ENCODE measurements around the gene AACS. TPM values are rescaled to one million over a fixed set of nuclear protein-coding genes. Genes with fewer than 3 reads are reported as not detected.

AACS gene
- total RNA-seq, 1 experiment from 2014 or later = 46.8 TPM

DNA sequence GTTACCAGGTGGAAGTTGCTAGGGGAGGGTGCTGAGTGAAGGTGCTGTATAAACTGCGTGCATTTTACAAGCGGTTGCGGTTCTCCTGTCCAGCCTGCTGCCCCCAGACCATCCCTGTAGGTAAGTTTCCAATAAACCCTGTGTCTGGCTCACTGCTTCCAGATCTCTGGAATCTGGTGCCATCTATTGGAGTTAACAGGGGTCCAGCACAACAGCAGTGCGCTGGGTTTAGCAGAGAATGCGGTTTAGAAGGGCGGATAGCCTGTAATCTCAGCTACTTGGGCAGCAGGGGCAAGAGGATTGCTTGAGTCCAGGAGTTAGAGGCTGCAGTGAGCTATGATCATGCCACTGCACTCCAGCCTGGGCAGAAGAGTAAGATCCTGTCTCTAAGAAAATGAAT lies 4.9 kb downstream of the AACS start:
- CTCF ChIA-PET = no interaction called here
- intact Hi-C loops (cut with micrococcal nuclease; ENCODE audit: unreplicated experiment) = no loop called here
- POLR2A ChIA-PET (ENCODE audit: unreplicated experiment) = no interaction called here
- TF ChIP-seq EZH2 (IDR thresholded peaks at IDR 0.05; ENCODE audit: low read depth) (no peak), CTCF (conservative IDR thresholded peaks at IDR 0.05) (no peak)
- H3K4me3 ChIP-seq = no peak overlapping the region
- H3K4me2 ChIP-seq = no peak overlapping the region
- no peaks in the 10 kb centered on the region for H3K9me3 ChIP-seq (ENCODE audit: insufficient read depth, low read depth)
- H3F3A ChIP-seq (ENCODE audit: insufficient read depth, low read depth) = no peaks in the 10 kb centered on the region
- DNase-seq = no peak
- H3K9me2 ChIP-seq (ENCODE audit: insufficient read depth) = no peaks in the 10 kb centered on the region
- no peak overlapping the region for H3K27ac ChIP-seq
- H3K27me3 ChIP-seq (ENCODE audit: insufficient read depth, low read depth) = no peaks in the 10 kb centered on the region
- H3K36me3 ChIP-seq (ENCODE audit: low read depth) = no peaks in the 10 kb centered on the region
- no peak overlapping the region for H2AFZ ChIP-seq
- H3K4me1 ChIP-seq (replicated peaks; ENCODE audit: insufficient read depth) = 0 out of 2 replicates have a peak, but pooled peaks cover 10% of the 10 kb centered on the region
- H4K20me1 ChIP-seq (ENCODE audit: insufficient read depth) = no peaks in the 10 kb centered on the region
- peaks cover 19% of the 10 kb centered on the region for H3K79me2 ChIP-seq (ENCODE audit: low read depth)
- BruUV-seq (replicated peaks) = no TSS peak

- Histone ChIP-seq H3K36me3 (ENCODE audit: low read depth) (no peaks in the 10 kb centered on the region), H3K9me3 (ENCODE audit: insufficient read depth, low read depth) (no peaks in the 10 kb centered on the region), H3K4me1 (replicated peaks; ENCODE audit: insufficient read depth) (0 out of 2 replicates have a peak, but pooled peaks cover 10% of the 10 kb centered on the region), H3F3A (ENCODE audit: insufficient read depth, low read depth) (no peaks in the 10 kb centered on the region), H4K20me1 (ENCODE audit: insufficient read depth) (no peaks in the 10 kb centered on the region), H3K27ac (no peak overlapping the region), H3K4me2 (no peak overlapping the region), H3K27me3 (ENCODE audit: insufficient read depth, low read depth) (no peaks in the 10 kb centered on the region), H3K79me2 (ENCODE audit: low read depth) (peaks cover 16% of the 10 kb centered on the region), H3K9me2 (ENCODE audit: insufficient read depth) (no peaks in the 10 kb centered on the region), H3K4me3 (no peak overlapping the region), H2AFZ (no peak overlapping the region)
- no TSS peak for BruUV-seq (replicated peaks)
- intact Hi-C loops (cut with micrococcal nuclease; ENCODE audit: unreplicated experiment) = no loop called here
- ChIA-PET CTCF (no interaction called here), POLR2A (ENCODE audit: unreplicated experiment) (no interaction called here)
- no peak for DNase-seq
- TF ChIP-seq CTCF (conservative IDR thresholded peaks at IDR 0.05) (no peak), EZH2 (IDR thresholded peaks at IDR 0.05; ENCODE audit: low read depth) (no peak)
Observed at GRCh38 chr12:125070661-125071390, 5.6 kb downstream of the AACS start.

DNA sequence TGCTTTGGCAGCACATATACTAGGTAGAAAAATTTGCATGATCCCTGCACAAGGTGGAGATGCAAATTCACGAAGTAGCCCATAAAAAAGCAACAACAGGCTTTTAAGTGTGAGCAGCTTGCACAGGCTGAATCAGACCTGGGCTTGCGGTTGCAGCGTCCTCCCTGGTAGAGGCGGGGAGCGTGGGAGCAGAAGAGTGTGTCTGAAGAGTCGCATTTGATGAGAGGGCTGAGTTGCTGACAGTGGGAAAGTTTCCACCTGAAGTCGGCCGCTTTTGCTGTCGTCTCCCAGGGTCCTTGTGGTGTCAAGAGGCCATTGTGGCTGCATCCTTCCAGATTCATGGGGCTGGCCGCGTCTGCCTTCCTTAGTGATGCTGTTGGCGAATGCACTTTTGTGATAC lies 6.2 kb downstream of the AACS start:
- Histone ChIP-seq H4K20me1 (ENCODE audit: insufficient read depth) (no peaks in the 10 kb centered on the region), H2AFZ (no peak overlapping the region), H3K79me2 (ENCODE audit: low read depth) (peaks cover 9% of the 10 kb centered on the region), H3K4me1 (replicated peaks; ENCODE audit: insufficient read depth) (0 out of 2 replicates have a peak, but pooled peaks cover 6% of the 10 kb centered on the region), H3K4me3 (no peak overlapping the region), H3F3A (ENCODE audit: insufficient read depth, low read depth) (no peaks in the 10 kb centered on the region), H3K27me3 (ENCODE audit: insufficient read depth, low read depth) (no peaks in the 10 kb centered on the region), H3K9me3 (ENCODE audit: insufficient read depth, low read depth) (no peaks in the 10 kb centered on the region), H3K4me2 (no peak overlapping the region), H3K9me2 (ENCODE audit: insufficient read depth) (no peaks in the 10 kb centered on the region), H3K27ac (no peak overlapping the region), H3K36me3 (ENCODE audit: low read depth) (no peaks in the 10 kb centered on the region; the same call in 1 of the 2 replicates)
- DNase-seq = no peak
- no TSS peak for BruUV-seq (replicated peaks)
- TF ChIP-seq CTCF (conservative IDR thresholded peaks at IDR 0.05) = no peak
- TF ChIP-seq EZH2 (IDR thresholded peaks at IDR 0.05; ENCODE audit: low read depth) = no peak
- CTCF ChIA-PET = no interaction called here
- intact Hi-C loops (cut with micrococcal nuclease; ENCODE audit: unreplicated experiment) = no loop called here
- POLR2A ChIA-PET (ENCODE audit: unreplicated experiment) = no interaction called here
